IPS-11a (cell line): ENCODE data around the gene ZBP1.

Source experiments
- H3K4me3 ChIP-seq: one replicate; pipeline ENCODE4 v1.5.1; 2013; ENCODE audit warnings: low read depth, low read length, control low read depth

ZBP1 gene

DNA sequence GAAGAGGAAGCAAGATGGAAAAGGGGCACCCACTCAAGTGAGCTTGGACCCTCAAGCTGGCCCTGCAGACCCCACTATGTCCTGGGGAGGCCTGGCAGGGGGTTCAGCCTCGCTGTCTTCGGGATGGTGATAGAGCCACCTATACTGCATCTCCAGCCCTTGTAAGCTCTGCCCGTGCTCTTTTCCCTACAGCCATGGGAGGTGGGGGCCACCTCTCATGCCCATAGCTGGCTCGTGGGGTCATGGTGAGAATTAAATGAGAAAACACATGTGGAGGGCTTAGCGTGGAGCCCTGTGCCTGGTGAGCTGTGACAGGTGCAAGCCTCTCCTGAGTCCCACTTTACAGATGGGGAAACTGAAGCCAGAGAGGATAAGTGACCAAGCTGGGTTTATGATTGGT, 31.6 kb downstream of the ZBP1 start:
- H3K4me3 ChIP-seq, result no peak overlapping the region

DNA sequence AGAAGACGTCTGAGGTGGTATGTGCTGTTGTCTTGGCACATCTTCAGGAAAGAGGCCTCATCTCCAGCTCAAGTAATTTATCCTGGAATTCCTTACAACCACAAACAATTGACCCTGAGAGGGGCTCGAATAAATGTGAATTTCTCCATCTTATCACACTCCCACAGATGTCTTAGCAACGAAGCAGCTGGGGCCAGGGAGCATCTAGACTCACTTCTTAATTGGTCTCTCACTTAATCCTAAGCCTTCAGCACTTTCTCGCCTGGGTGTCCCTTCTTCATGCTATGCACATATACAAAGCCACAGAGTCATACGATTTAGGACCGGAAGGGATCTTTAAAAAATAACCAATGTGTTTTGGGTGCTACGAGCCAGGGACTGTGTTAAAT, 32.2 kb downstream of the ZBP1 start:
- no peak overlapping the region for H3K4me3 ChIP-seq

DNA sequence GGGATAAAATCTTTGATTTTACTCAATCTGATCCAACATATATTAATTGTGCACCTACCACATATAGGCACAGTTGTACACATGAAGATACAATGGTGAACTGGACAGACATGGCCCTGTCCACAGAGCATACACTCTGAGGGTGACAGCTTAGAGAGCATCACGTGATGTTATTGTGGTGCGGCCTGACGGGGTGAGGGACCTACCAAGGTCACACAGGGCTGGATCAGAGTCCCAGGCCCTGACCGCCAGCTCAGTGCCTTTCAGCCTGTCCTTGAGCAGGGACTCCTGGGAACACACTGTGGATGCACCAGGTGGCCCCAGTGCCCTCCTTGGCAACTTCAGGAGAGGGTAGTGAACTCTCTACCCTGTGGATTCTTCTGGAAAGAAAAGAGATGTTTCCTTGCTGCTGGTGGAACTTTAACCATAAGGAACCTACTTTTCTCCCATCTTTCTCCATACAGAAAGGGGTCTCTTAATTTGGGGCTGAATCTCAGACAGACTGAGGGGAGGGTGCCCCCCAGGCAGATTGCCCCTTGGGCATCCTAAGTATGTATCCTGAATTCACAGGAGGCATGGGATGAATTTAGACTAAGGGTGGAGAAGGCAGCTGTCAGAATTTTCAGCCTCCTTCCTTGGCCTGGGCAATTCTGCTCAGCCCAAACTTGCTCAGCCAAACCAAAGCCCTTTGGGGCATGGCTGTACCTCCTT, 32.8 kb downstream of the ZBP1 start:
- no peak overlapping the region for H3K4me3 ChIP-seq

DNA sequence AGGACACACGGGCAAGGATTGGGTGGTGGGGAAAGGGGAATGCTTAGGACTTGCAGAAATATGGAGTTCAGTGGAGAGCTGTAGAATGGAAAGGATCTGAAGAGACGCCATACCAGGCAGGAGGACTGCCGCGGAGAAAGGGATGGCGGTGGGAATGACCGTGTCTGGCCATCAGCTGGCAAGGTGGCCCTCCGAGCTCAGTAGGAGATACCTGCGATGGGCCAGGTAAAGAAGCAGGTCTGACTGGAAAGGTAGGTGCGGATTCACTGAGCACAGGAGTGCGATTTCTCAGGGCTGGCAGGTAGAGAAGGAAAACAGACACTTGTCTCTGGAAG, 33.3 kb downstream of the ZBP1 start:
- no peak overlapping the region for H3K4me3 ChIP-seq

DNA sequence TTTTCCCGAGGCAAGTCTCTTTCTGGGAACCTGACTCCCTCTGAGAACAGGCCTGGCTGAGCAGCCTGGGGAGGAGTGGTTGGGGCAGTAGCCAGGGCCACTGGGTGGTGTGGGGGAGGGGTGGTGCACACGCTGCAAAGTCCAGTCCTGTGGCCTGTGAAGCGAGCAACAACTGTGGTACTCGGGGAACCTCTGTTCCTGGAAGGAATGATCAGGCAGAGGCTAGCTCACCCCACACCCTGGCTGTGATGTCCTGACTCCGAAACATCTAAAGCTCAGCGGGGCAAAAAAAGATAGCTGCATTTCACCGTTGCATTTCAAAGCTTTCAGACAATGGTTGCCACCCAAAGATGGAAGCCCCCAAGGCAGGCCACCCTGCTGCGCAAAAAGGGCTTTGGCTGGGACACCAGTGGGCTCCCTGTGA, 33.8 kb downstream of the ZBP1 start:
- no peak overlapping the region for H3K4me3 ChIP-seq

DNA sequence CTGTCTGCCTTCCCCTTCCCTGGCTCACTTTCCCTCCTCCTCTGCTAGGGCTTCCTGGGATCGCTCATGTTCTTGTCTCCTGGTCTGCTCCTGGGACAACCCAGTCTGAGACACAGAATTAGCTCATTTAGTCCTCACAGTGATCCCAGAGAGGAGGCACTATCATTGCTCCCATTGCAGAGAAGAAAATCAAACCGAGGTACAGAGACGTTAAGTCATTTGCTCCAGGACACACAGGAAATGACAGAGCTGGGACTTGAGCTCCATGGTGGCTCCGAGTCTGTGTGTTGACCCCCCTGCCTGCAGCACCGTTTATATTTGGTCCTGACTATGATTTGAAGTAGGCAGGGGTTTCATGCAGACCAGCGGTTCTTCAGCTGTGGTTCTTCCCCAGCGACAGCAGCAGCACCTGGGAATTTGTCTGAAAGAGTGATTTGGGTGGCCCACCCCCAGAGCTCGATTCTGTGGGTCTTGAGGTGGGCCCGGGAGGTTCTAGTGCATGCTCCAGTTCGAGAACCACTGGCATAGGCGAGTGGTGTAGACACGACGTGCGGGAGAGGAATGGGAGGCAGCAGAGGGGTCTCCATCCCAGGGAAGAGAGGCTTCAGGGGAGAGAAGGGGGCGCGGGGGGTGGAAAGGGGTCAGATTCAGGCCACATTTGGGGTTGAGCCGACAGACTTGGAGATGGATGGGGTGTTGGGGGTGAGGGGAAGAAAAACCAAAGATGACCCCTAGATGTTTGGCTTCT, 34.6 kb downstream of the ZBP1 start:
- H3K4me3 ChIP-seq, result no peak overlapping the region

DNA sequence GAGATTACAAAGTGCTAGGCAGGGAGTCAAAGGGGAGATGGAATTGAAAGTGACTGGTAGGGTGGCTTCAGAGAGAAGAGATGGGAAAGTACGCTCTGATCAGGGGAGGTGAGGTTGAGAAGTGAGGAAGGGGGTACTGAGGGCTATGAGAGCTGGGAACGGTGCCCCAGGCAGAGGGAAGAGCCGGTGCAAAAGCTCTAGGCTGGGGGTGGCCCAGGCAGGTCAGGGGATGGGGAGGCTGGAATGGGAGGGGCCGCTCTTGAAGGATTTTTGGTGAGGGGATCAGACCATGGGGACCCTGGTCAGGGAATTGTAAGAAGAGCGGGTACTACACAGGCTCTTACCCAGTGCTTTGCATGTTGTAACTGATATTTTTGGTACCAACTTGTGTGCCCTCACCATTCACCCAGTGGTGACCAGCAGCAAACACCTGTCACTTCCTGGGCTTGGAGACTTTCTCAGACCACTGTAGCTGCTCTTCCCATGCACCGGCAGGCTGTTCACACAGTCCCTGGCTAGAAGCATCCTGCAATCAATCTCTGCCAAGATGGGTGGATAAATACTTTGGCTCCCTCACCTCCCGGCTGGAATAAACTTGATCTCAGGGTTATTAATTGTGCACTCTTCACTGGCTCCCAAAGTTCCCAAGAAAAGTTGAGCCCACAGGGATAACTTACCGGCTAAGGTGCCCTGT, 35.3 kb downstream of the ZBP1 start:
- no peak overlapping the region for H3K4me3 ChIP-seq

DNA sequence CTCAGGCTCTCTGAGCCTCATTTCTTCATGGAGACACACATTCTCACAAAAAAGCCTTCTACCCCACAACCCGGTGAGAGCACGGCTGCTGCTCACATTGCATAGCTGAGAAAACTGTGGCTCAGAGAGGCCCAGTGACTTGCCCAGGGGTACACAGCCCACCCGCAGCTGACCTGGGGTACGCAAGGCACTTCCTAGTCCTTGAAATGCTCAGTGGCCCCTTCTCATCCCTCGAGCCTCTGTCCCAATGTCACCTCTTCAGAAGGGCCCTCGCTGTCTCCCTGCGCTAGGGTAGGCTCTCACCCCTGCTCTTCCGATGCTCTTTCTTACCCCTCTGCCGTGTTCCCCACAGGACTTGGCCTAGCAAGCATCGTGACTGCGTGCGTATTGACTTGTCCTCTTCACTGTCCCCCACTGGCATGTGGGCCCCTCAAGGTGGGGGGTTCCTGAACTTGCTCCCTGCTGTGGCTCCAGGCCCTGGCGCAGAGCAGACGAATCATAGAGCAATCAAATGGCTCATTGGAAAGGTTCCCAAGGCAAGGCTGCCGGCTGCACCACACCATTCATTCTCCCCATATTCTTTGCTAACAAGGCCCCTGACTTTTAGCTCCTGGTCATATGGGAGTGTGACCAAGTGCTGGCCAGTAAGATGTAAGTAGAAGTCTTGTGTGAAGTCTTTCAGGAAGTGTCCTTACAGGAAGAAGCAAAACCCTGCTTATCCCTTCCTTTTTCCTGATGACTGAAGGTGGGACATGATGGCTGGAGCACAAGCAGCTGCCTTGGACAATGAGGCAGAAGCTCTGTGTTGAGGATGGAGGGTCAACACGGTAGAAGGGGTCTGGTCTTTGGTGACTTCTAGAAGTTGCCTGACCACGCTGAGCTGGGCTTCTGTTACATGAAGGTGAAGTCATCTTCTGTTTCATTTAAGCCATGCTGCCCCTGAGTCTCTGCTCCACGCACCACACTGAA, 36.7 kb downstream of the ZBP1 start:
- no peak overlapping the region for H3K4me3 ChIP-seq

DNA sequence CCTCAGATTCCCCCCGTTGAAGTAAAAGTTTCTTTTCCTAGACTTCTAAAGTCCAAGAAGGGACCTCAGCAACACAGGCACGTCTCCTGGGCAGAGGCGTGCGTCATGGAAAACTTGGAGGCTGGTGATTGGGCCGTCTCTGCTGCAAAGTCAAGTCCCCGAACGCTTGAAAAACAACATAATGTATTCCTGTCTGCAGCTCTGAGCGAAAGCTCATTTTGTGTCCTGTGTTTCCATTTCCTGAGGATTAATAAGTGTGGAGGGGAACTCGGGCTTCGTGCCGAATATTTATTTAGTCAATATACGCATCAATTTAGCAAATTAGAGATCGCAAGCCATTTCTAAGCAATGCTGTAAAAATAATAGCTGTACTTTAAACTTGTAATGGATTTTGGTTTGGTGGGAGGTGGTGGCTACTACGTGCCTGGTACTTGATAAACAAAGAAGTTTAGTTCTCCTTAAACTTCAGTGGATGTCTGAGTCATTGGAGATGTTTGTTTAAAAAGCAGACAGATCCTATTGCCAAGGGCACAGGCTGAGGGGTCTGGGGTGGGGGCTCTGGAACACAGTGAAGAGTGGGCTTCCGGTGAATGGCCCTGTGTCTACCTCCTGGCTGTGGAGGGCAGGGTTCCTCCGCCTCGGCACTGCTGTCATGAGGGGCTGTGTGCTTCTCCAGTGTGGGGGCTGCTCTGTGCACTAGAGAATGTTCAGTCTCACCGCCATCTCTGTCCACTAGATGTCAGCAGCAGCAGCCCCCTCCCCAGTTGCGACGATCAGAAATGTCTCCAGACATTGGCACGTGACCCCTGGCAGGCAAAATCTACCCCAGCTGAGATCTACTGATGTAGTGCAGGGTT, 37.6 kb downstream of the ZBP1 start:
- no peak overlapping the region for H3K4me3 ChIP-seq

DNA sequence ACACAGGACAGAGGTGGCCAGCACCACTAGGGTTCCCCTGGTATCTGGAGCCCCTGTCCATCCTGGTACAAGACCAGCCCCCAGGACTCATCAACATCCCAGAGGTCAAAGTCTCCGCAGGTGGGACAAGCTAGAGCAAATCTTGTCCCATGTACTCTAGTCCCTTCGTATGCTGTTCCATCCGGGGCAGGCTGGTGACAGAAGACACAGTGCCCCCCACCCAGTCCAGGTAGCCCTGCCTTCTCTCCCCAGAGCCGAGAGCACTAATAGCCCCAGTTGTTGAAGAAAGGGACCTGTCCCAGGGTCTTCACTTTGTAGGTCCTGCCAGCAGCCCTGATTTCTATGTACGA, 38.2 kb downstream of the ZBP1 start:
- H3K4me3 ChIP-seq, result no peak overlapping the region

DNA sequence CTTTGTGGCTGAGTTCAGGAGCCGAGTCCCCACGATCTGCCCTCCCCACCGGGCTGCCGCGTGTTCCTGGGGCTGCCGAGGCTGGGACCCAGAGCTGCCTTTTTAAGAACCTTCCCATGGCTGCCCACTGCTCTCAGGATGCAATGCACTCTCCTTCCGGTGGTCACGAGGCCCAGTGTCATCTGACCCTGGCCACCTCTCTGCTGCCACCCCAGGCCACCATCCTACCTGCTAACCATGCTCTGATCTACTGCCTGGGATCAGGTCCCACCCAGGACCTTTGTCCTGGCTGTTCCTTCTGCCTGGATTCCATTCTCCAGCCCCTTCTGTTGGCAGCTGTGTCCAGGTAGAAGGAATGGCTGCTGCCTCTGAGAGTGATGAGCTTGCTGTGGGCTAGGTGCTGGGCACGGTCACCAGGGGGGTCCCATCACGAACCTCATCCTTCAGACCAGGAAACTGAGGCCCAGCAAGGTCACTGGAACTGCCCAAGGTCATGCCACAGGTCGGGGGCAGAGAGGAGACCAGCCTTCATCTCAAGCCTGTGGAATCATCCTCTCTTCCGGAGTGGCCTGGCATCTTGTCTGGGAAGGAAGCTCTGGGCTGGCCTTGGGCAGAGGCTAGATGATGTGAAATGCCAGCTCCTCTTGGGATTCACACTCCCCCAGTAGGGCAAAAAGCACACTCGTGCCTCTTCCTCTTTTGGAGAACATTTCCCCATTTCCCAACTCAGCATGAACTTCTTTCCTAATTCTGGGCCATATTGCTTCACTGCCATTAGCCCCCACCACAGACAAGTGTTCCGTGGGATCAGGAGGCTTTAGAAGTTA, 38.8 kb downstream of the ZBP1 start:
- H3K4me3 ChIP-seq, result no peak overlapping the region

DNA sequence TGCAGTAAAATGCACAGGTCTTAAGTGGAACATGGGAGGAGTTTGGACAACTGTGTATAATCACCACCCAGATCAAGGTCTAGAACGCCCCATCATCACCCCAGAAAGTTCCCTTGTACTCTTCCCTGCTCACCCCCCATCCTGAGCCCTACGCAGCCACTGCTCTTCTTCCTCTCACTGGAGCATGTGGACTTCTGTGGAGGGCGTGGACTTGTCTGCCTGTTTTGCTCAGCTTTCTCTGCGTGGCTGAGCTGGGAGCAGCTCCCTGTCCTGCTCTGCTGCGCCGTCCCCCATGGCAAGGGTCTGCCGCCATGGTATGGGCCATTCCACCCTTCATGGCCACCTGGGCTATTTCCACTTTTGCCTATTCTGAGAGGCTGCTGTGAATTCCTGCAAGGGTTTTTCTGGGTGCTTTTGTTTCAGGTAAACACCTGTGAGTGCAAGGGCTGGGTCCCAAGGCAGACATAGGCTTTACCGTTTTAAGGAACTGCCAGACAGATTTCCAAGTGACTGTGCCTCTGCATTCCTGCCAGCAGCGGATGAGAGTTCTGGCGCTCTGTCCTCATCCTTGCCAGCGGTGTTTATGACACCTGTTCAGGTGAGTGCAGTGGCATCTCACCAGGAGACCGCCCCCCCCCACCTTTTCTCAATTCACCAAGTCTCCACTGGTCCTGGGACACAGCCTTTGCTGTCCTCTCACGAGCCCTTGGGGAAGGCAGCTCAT, 39.6 kb downstream of the ZBP1 start:
- H3K4me3 ChIP-seq, result no peak overlapping the region

DNA sequence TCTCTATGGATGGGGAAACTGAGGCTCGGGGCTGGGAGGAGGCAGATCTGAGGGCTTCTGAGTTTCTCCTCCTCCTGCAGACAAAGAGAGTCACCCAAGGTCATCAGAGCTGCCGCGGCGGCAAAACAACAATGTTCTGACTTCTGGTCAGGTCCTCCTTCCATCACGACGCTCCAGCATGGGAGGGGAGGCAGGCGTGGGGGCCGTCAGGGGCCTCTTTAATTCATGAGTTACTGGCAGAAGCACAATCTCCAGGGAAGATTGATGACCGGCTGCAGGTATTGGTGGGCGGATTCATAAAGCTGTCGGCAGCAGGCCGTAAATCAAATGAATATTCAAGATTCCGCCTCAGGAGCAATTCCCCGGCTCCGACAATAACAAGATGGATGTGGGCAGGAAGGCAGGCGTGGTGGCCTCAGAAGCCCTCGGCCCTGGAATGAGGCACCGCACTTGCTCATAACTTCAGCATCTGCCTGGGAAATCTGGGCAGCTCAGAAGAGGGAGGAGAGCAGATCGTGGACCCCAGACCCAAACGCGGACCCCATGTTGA, 40.3 kb downstream of the ZBP1 start:
- no peak overlapping the region for H3K4me3 ChIP-seq

DNA sequence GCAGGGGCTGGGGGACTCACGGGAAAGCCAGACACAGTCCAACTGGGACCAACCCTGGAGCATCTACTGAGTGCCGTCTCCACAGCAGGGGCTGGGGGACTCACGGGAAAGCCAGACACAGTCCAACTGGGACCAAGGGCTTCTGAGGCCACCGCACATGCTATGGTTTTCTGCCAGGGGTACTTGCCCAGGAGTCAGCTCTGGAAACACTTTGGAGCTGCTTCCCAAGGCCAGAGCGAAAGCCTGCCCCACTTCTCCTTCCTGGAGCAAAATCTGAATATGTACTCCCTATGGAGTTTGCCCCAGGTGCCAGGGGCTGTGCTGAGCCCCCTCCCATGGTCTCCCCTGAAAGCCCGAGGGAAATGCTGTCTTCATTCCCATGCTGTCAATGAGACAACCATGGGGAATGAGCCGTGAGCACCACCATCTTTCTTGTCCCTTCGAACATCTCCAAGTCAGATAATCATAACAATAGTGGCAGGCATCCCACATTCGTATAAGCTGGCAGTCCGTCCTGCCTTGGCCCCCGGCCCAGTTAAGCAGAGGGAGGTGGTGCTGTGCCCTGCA, 40.8 kb downstream of the ZBP1 start:
- no peak overlapping the region for H3K4me3 ChIP-seq

DNA sequence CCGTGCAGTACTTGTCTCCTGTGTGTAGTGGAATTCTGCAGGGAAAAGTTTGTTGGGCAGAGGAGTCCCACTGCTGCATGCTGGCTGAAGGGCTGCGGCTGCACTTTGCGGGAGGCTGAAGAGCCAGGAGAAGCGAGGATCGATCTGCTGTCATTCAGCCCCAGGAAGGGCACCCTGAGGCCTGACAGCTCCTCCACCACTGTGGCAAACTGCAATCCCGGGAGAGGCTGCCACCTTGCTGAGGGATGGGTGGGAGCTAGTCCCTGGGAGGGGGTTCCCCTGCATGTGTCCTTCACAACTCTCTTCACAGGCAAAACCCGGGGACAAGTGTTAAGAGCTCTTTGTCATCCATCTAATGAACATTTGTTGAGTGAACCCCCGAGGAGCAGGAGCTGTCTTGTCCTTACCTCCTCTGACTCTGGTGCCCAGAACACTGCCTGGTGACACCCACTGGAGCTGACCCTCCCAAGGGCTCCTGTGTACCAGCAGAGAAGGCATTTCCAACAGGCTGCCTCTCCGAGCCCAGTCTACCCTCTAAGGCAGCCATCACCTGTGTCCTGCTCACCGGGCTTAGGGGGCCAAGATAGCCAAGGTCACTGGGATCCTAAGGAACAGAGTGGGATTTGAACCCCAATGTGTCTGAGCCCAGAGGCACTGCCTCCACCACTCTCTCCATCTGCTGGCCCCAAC, 41.6 kb downstream of the ZBP1 start:
- no peak overlapping the region for H3K4me3 ChIP-seq

DNA sequence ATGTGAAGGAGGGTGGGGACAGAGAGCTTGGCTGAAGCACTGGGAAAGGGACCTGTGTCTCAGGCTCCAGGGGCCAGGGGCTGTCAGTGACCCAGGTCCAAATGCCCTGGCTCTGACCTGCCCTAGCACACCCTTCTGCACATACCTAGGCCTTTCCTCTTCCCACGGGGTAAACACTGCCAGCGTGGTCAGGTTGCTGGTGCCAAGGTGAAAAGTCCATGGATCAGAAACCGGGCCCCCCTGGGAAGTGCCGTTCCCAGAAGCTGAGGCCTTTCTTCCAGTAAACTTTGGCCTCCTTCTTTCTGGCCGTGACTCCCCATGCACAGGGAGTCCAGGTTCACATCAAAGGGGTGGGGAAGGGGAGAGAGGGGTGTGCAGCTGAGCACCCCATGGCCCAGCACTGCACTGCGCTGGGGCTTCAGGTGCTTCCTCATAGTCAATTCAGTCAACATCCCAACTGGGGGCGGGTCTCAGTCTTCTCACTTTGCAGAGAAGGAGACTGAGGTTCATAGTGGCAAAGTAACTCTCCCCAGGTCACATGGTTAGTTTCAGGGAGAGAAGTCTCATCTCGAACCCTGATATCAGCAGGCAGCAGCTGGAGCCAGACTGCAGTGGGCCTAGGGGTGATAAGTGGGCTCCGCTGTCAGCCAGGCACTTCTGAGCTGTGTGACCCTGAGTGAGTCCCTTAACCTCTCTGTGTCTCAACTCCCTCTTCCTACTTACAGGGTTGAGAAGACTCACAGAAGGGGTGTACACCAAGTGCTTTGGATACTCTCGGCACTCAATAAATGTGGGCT, 42.3 kb downstream of the ZBP1 start:
- H3K4me3 ChIP-seq, result no peak overlapping the region
